Adrenal gland (tissue), 12 donors: ENCODE data around the gene PI4KA. TPM values are rescaled to one million over a fixed set of nuclear protein-coding genes. Genes with fewer than 3 reads are reported as not detected.

ENCODE experiments used
- DNase-seq, 7 donors: peaks; one replicate each; pipeline ENCODE4 v3.0.0-alpha.2; 2019 to 2020
- H3K27ac ChIP-seq, 5 donors: fragments of 200-600 bp; sonication (generic) in 4 of 5; 1 replicate in 3 of 5; 2 replicates in 2 of 5; pipeline versions ENCODE4 v1.5.1 to v1.8.0; 2016 to 2020; ENCODE audit warnings: mild to moderate bottlenecking in 1 of 5
- H3K27me3 ChIP-seq: fragments of 200-600 bp; 2 replicates; pipeline ENCODE4 v1.8.0; 2021
- H3K36me3 ChIP-seq, 2 donors: fragments of 200-600 bp; replicated peaks in 1 of 2; 1 replicate in 1 of 2; 2 replicates in 1 of 2; pipeline versions ENCODE4 v1.5.1 to v1.8.0; 2018 to 2022
- H3K4me1 ChIP-seq, 2 donors: fragments of 200-600 bp; replicated peaks in 1 of 2; 1 replicate in 1 of 2; 2 replicates in 1 of 2; pipeline versions ENCODE4 v1.5.1 to v1.8.0; 2018 to 2021
- H3K4me3 ChIP-seq, 4 donors: fragments of 200-600 bp; sonication (generic) in 3 of 4; one replicate each; pipeline ENCODE4 v1.5.1; 2016 to 2018
- H3K9me3 ChIP-seq, 3 donors: fragments of 200-600 bp; sonication (generic) in 1 of 3; replicated peaks in 1 of 3; 1 replicate in 2 of 3; 2 replicates in 1 of 3; pipeline versions ENCODE4 v1.5.1 to v1.8.0; 2016 to 2021
- CTCF ChIP-seq, 6 experiments: fragments of 450-650 bp in 4 of 6; fragments of 200-600 bp in 2 of 6; sonication (generic) in 1 of 6; IDR thresholded peaks; 1 replicate in 5 of 6; 2 replicates in 1 of 6; pipeline versions ENCODE4 v1.5.1 to v1.8.0; 2016 to 2021; ENCODE audit warnings: antibody characterized with exemption in 6 of 6, mild to moderate bottlenecking in 2 of 6, moderate library complexity in 1 of 6
- POLR2A ChIP-seq, 2 donors: fragments of 450-650 bp; IDR thresholded peaks; one replicate each; pipeline ENCODE4 v1.6.1; 2017; ENCODE audit warnings: antibody characterized with exemption in 2 of 2, mild to moderate bottlenecking in 2 of 2, moderate library complexity in 1 of 2
- WGBS, 4 donors: extraction: QIAGEN DNeasy Blood & Tissue Kit in 2 of 4; methylation state at CpG; one replicate each; pipeline versions ENCODE4 v1.1.5 to v1.1.7; 2013 to 2017; 5-methylcytosine and 5-hydroxymethylcytosine counted together
- intact Hi-C, 2 donors: fragments of 100-400 bp; cut with DNase I; formaldehyde crosslinking; loops; one replicate each; pipeline versions ENCODE4 v1.14.1 to v1.15.0; 2022 to 2023
- polyA plus RNA-seq, 3 donors: library from polyadenylated mRNA; stranded (reverse); fragments of 200-250 nt in 2 of 3; fragments of 350-450 nt in 1 of 3; fragmentation: Illumina TruSeq in 1 of 3; extraction: RNeasy Lipid Tissue Mini Kit (QIAGEN cat#74804) in 1 of 3; gene quantifications; one replicate each; pipeline ENCODE4 v1.2.3, GENCODE V29; 2013 to 2014
- total RNA-seq, 9 donors: library from RNA; depleted of rRNA in 4 of 9; stranded (reverse); fragments of >200 nt in 4 of 9; fragments of 120-200 nt in 1 of 9; fragmentation: NEBNext Ultra II Directional in 1 of 9; extraction: Animal tissue kit (Norgen Biotek cat#: 25700) in 1 of 9; gene quantifications; one replicate each; pipeline versions ENCODE4 v1.1.0 to v1.2.4, GENCODE V29; 2013 to 2023
- donor health status: healthy with polysubstance abuse.
- donor health status: Bipolar disorder and iron deficiency.
- donor health status: DM: yes; HTN: yes; CAD: no.
- donor health status: DM: no; HTN: no; CAD: no.
- donor health status: DM: no; HTN: no; CAD: no.
- donor health status: DM: yes; HTN: yes; CAD: no.

Gene PI4KA
- total and polyA plus RNA-seq, 12 donors, result 36.4 to 134 (median 85.6) TPM

GRCh38 chr22:20745119-20745518 is 113.5 kb downstream of the PI4KA start:
- Histone ChIP-seq H3K4me1 (no peaks in the 10 kb centered on the region), H3K27ac (no peak overlapping the region), H3K27me3 (no peaks in the 10 kb centered on the region), H3K9me3 (no peaks in the 10 kb centered on the region), H3K36me3 (peaks cover 0 to 74% of the 10 kb centered on the region in 2 donors), H3K4me3 (no peak overlapping the region)
- TF ChIP-seq POLR2A (IDR thresholded peaks at IDR 0.05) (no peak), CTCF (IDR thresholded peaks at IDR 0.05) (no peak)
- 80 to 87% (median 83%) methylated on average over 3 of the region's 3 CpGs for WGBS, 4 donors
- no peak for DNase-seq
- intact Hi-C loops, result no loop called here

DNA sequence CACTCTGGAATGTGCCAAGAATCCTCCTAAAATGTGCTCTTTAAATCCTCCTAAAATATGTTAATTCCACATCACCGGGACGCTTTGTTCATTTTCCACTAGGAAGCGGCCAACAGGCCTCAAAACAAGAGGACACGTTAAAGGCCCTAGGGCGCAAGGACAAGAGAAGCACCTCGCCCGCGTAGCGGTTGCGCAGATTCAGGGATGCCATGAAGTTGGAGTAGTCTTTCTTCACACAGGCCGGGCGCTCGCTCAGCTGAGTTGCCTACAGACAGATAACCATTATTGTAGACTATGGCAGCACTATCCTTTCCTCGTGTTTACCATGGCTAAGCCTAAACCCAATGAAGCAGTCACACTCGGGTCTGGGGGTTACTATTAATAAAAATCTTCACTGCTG is 114.2 kb downstream of the PI4KA start:
- H3K27ac ChIP-seq, result no peak overlapping the region
- no peaks in the 10 kb centered on the region for H3K27me3 ChIP-seq
- intact Hi-C loops, result no loop called here
- no peak for TF ChIP-seq POLR2A (IDR thresholded peaks at IDR 0.05)
- TF ChIP-seq CTCF (IDR thresholded peaks at IDR 0.05), result no peak
- H3K4me3 ChIP-seq, result no peak overlapping the region
- H3K36me3 ChIP-seq, result peaks cover 0 to 68% of the 10 kb centered on the region in 2 donors
- WGBS, 4 donors, result 88 to 95% (median 93%) methylated on average over 15 of the region's 15 CpGs
- DNase-seq, result no peak
- no peaks in the 10 kb centered on the region for H3K4me1 ChIP-seq
- H3K9me3 ChIP-seq, result no peaks in the 10 kb centered on the region

DNA sequence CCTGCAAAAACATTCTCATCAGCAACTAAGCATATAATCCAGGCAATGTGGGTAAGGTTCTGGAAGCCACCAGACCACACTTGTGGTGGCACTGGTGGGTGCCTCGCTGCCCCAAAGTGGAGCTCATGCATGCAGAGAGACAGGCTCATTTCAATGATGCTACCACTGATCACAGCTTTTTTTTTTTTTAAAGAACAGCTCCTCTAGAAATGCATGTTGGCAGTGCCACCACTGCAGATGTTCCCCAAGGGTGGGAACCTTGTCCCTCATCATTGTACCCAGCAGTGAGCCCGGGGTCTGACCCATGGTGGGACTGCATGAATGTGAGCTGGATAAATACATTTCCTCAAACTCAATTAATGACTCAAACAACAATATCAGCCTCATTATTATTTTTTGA is 115.8 kb downstream of the PI4KA start:
- intact Hi-C loops, result no loop called here
- DNase-seq, result no peak
- TF ChIP-seq POLR2A (IDR thresholded peaks at IDR 0.05) (no peak), CTCF (IDR thresholded peaks at IDR 0.05) (no peak)
- WGBS, 4 donors, result 45 to 100% (median 86%) methylated on average over 1 to 2 of the region's 2 CpGs
- H3K9me3 ChIP-seq, result no peaks in the 10 kb centered on the region
- no peaks in the 10 kb centered on the region for H3K27me3 ChIP-seq
- H3K36me3 ChIP-seq, result peaks cover 0 to 62% of the 10 kb centered on the region in 2 donors
- H3K4me3 ChIP-seq, result no peak overlapping the region
- no peaks in the 10 kb centered on the region for H3K4me1 ChIP-seq
- H3K27ac ChIP-seq, result no peak overlapping the region

DNA sequence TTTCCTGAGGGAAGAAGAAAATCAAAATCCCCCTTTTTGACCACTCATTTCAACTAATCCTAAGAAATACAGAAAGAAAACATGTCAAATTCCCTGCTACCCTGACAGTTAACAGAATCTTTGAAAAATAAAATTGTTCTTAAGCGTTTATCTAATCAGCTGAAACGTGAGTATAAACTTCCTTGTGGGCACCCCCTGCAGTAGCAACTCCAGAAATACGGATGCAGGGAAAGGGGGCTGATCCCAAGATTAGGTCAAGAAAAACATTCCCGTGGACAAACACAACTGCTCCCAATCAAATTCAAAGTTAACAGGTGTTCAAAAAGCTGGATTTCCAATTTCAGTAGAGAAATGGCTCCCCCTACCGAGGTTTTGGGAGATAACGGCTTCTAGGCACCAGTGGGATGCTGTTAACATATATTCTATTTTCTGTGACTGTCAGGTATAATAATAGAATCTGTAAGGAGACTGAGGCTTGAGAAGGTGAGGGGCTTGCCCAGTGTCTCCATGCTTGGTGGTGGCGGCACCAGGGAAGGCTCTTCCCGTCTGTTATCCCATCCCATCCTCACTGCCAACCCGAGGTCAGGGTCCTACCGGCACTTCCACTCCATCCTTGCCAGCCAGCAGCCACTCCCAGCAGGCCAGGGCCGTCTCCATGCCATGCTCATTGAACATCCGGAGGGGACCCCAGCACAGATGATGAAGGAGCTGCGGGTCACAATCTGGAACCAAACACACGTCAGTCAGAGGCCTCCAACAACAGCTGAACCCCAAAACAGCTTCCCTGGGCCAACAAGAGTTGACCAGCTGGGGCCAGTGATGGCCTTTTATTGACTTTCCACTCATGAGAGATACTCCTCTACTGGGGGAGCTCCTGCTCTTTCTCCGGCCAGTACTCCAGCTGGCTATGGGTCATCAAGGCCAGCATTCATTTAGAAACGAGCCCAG is 116.7 kb downstream of the PI4KA start:
- H3K4me1 ChIP-seq, result no peaks in the 10 kb centered on the region
- H3K9me3 ChIP-seq, result no peaks in the 10 kb centered on the region
- peak; percentile 33 to 58 (median 43) for TF ChIP-seq CTCF (IDR thresholded peaks at IDR 0.05)
- no peak for TF ChIP-seq POLR2A (IDR thresholded peaks at IDR 0.05)
- no peak overlapping the region for H3K27ac ChIP-seq
- intact Hi-C loops, result no loop called here
- WGBS, 4 donors, result 73 to 77% (median 75%) methylated on average over 14 to 16 of the region's 16 CpGs
- no peaks in the 10 kb centered on the region for H3K27me3 ChIP-seq
- DNase-seq, result peak in 1 of 7 donors; percentile 38
- H3K36me3 ChIP-seq, result peaks cover 0 to 54% of the 10 kb centered on the region in 2 donors
- no peak overlapping the region for H3K4me3 ChIP-seq
